ES-I3 (cell line): ENCODE measurements around the gene BORA.
"Not testable (repeated sequence)": the region's sequence is repeated elsewhere in the genome, so short reads cannot be mapped to it uniquely, and the experiment has no call there.

Experiments used
- H3K36me3 ChIP-seq: 2 replicates; pipeline ENCODE4 v1.6.1; 2013; ENCODE audit warnings: mild to moderate bottlenecking, low read length, control low read depth, moderate library complexity; ENCODE audit not compliant: insufficient read depth
- H3K4me1 ChIP-seq: 2 replicates; pipeline ENCODE4 v1.6.1; 2013; ENCODE audit warnings: mild to moderate bottlenecking, control low read depth, low read length; ENCODE audit not compliant: insufficient read depth
- H3K9ac ChIP-seq: 2 replicates; pipeline ENCODE4 v1.6.1; 2013; ENCODE audit warnings: low read depth, mild to moderate bottlenecking, low read length, moderate library complexity
- H3K9me3 ChIP-seq: 2 replicates; pipeline ENCODE4 v1.6.1; 2013; ENCODE audit warnings: mild to moderate bottlenecking, low read length, moderate library complexity; ENCODE audit not compliant: control insufficient read depth, insufficient read depth

The BORA gene

DNA sequence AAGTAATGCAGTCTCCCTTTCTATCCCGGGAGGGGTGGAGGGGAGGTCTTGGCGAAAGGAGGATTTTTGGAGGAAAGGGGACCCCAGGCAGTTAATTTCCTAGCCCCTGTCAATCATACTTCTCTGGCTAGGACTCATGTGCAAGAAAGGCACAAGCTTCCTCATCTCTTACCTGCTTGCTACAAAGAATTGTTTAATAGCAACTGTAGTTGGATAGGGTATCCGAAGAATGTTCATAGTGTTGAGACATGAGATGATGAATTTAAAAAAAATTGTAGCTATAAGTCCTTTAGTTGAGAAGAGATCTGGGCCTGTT lies 525 bp downstream of the BORA start:
- no peaks in the 10 kb centered on the region for H3K36me3 ChIP-seq
- H3K9me3 ChIP-seq: no peaks in the 10 kb centered on the region
- peak overlapping the region; percentile 92 for H3K9ac ChIP-seq
- no peaks in the 10 kb centered on the region; the same call in 1 of the 2 replicates for H3K4me1 ChIP-seq

DNA sequence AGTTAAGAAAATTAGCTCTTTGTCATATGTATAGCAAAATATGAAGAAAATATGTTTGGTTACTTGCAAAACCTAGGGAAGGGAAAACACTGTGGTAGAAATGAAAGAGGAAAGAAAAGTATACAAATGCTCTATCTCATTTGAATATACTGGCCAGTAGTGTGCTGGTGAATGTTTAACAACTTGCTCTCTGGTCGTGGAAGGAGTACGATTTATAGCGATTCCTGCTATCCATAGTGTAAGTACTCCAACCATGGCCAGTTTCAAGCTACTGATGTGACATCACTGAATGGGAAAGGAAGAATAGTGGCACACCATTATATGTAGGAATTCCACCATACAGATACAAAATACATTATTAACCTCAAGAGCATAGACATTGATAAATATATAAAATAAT lies 9.3 kb downstream of the BORA start:
- H3K9ac ChIP-seq: no peak overlapping the region
- 0 out of 2 replicates have a peak, but pooled peaks cover 10% of the 10 kb centered on the region for H3K36me3 ChIP-seq
- no peaks in the 10 kb centered on the region for H3K4me1 ChIP-seq
- no peaks in the 10 kb centered on the region for H3K9me3 ChIP-seq

DNA sequence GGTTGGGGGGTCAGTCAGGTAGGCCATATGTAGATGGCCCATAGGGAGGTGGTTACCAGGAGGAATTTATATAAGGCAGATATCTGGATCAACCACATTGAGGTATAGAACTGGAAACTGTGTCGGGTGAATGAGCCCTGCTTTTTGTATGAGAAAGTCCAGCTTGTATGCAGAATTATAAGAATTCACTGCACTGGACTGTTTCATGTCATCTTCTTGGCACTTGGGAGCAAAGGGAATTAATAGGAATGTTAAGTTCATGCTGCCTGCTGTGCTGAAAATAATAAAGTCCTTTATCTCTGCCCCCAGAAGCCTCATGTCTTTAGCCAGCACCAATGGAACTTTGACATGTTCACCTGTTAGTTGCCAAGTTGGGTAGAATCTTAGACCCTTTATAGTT lies 12.3 kb downstream of the BORA start:
- Histone ChIP-seq H3K4me1 (no peaks in the 10 kb centered on the region), H3K36me3 (0 out of 2 replicates have a peak, but pooled peaks cover 6% of the 10 kb centered on the region), H3K9me3 (no peaks in the 10 kb centered on the region), H3K9ac (no peak overlapping the region)

DNA sequence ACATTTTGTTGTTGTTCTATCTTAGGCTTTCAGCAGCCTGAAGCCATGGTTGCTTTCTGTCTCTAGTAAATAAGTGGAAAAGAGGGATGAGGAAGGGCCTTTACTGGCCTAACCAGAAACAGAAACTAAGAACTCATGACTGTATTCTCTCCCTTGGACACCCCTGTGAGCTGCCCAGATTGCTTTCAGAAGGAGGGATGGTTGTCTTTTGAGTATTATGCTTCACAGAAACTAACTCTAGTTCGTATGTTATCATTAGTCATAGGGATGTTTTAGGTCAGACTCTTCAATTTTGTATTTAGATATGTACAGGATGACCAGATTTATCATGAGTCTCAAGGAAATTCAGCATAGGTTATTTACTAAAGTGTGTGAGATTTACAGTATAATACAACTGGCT lies 17.5 kb downstream of the BORA start:
- Histone ChIP-seq H3K9me3 (no peaks in the 10 kb centered on the region), H3K9ac (no peak overlapping the region), H3K36me3 (peaks cover 16% of the 10 kb centered on the region; the same call in 1 of the 2 replicates), H3K4me1 (no peaks in the 10 kb centered on the region)

DNA sequence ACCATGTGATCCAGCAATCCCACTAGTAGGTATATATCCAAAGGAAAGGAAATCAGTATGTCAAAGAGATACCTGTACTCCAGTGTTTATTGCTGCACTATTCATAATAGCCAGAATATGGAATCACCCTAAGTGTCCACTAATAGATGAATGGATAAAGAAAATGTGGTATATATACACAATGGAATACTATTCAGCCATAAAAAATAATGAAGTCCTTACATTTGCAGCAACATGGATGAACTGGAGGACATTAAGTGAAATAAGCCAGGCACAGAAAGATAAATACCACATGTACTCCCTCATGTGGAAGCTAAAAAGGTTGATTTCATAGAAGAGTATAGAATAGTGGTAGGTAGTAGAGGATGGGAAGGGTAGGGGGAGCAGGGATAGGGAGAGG lies 23.5 kb downstream of the BORA start:
- no peaks in the 10 kb centered on the region for H3K9me3 ChIP-seq
- no peaks in the 10 kb centered on the region for H3K4me1 ChIP-seq
- no peak overlapping the region for H3K9ac ChIP-seq
- H3K36me3 ChIP-seq: peaks cover 19% of the 10 kb centered on the region; the same call in 1 of the 2 replicates

DNA sequence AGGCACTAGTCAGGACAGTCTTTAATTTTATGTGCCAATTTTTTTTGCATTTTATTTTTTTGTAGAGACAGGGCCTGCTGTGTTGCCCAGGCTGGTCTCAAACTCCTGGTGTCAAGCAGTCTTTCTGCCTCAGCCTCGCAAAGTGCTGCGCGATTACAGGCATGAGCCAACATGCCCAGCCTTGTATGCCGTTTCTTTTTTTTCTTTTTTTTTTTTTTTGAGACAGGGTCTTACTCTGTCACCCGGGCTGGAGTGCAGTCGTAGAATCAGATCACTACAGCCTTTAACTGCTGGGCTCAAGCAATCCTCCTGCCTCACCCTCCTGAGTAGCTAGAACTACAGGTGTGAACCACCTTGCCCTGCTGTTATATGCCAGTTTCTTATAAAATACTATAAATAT lies 26.4 kb downstream of the BORA start:
- H3K9me3 ChIP-seq: no peaks in the 10 kb centered on the region
- H3K9ac ChIP-seq: no peak overlapping the region
- H3K36me3 ChIP-seq: peaks cover 12% of the 10 kb centered on the region
- no peaks in the 10 kb centered on the region for H3K4me1 ChIP-seq

DNA sequence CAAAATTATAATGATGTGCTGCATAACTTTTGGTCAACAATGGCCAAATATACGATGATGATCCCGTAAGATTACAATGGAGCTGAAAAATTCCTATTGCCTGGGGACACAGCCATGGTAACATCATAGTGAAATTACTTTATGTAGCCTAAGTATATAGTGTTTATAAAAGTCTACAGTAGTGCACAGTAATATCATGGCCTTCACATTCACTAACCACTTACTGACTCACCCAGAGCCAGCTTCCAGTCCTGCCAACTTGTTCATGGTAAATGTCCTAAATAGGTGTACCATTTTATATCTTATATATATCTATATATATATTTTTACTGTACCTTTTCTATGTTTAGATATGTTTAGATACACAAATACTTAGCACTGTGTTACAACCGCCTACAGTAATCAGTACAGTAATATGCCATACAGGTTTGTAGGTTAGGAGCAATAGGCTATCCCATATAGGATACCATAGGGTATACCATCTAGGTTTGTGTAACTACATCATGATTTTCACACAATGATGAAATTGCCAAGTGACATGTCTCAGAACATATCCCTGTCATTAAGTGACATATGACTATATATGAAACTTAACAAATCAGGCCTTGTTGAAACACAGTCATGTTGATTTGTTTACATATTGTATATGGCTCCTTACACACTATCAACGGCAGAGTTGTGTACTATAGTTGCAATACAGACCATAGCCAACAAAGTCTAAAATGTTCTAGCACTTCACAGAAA lies 30.2 kb downstream of the BORA start:
- H3K4me1 ChIP-seq: no peaks in the 10 kb centered on the region
- H3K36me3 ChIP-seq: peaks cover 21% of the 10 kb centered on the region

DNA sequence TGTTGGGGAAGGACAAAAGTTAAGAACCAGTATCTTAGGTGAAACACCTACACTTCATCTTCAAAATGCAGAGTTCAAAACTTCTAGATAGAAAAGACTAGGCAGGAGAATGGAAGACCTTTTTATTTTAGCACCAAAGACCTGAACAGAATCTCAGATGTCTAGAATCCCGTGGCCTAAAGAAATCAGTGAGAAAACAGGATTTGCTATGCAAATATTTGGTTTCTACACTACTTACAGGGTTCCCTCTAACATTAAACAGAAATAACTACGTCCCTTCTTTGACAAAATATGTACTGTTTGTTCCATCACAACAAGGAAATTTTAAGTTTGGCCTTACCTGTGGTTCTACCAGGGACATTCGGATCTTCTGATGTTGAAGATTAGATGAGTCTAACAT lies 32.5 kb downstream of the BORA start:
- no peaks in the 10 kb centered on the region for H3K9me3 ChIP-seq
- peaks cover 21% of the 10 kb centered on the region for H3K36me3 ChIP-seq
- no peaks in the 10 kb centered on the region for H3K4me1 ChIP-seq
- H3K9ac ChIP-seq: no peak overlapping the region

More for the DNA sequence above, 30.2 kb downstream of the BORA start:
- H3K9ac ChIP-seq: no peak overlapping the region
- H3K9me3 ChIP-seq: no peaks in the 10 kb centered on the region

DNA sequence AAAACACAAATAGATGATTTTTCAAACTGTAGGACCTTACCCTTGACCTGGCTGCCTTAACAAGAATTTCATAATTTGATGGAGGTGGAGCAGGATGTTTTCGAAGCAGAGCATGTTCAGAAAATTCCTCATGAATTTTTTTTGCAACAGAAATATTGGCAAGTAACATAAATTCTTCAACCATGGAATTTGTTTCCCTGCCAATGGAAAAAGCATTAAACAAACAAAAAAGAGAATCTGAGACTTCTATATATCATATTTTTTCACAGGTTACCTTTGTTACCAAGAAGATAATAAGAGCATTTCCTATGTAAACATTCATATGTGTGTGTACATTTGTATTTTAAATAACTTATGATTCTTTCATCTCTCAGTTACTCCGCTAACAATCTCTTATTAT lies 35.7 kb downstream of the BORA start:
- Histone ChIP-seq H3K36me3 (peaks cover 22% of the 10 kb centered on the region), H3K9ac (no peak overlapping the region), H3K9me3 (no peaks in the 10 kb centered on the region), H3K4me1 (no peaks in the 10 kb centered on the region)

DNA sequence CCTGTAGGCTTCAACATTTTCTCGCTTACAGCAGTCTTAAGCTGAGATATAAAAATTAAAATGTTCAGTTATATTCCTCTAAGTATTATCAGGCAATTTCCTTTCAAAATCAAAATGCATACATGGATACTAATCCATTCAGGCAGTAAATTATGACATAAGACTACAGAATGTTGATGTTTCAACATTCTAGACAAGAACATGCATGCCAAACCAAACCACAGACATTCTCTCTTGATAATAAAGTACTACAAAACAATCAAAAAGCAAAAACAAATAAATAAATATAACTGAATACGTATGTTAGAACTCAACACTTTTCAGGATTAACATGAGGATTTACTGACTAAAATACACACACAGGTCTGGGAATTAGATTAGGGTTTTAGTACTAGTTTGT lies 46.3 kb downstream of the BORA start:
- Histone ChIP-seq H3K4me1 (no peaks in the 10 kb centered on the region), H3K36me3 (peaks cover 37% of the 10 kb centered on the region), H3K9me3 (no peaks in the 10 kb centered on the region), H3K9ac (no peak overlapping the region)

DNA sequence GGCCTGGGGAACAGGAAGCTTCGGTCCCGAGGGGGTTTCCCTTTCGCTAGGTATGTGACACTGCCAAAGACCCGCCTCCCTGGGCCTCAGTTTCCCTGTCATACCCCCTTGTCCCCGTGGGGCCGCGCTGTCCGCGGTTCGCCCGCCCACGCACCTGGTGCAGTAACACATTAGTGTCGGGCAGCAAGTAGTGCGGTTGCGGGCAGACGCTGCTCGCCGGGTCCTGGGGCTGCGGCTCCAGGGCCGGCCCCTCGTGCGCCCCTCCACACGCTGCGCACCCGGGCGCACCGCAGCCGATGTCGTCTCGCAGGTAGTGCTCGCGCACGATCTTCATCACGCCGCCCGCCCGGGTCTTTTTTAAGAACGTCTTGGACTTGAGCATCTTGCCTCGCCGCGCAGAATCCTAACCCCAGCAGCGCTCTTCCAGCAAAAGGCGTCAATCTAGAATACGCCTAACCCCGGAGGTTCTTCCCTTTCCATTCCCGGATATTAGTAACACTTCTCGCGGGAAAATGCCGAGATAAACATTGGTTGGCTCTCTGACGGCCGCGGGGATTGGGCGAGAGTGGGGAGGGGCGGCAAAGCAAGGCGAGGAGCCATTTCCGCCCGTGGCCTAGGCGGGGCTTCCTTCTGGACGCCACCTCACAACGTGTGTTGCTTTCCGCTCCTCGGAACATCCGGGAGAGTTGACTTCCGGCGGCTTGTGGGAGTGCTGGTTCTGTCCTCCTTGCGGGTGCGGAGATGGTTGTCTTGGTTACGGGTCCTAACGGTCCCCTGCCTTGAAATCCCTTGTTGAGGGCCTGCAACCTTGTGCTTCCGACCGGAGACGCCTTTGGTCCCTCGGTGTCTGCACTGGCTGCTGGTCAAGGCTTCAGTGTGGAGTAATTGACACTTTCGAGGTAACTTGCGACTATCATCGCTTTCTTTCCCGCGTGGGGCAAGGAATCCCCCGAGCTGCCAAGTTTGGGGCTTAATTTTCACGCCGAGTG lies 54.0 kb downstream of the BORA start, which contains the start of the genes DIS3 and PIBF1:
Gene DIS3, minus strand, starts transcription at position 450 of the 989 bp plus-strand sequence. Its CDS starts 68 bp downstream, at position 382.
Gene PIBF1, plus strand, starts transcription at position 683 of the 989 bp plus-strand sequence. CDS start 1,337 bp downstream, outside the sequence.
- Histone ChIP-seq H3K36me3 (peaks cover 10% of the 10 kb centered on the region; the same call in 1 of the 2 replicates), H3K4me1 (no peaks in the 10 kb centered on the region), H3K9ac (peak within 1 kb of the TSS; percentile 76), H3K9me3 (no peaks in the 10 kb centered on the region)

DNA sequence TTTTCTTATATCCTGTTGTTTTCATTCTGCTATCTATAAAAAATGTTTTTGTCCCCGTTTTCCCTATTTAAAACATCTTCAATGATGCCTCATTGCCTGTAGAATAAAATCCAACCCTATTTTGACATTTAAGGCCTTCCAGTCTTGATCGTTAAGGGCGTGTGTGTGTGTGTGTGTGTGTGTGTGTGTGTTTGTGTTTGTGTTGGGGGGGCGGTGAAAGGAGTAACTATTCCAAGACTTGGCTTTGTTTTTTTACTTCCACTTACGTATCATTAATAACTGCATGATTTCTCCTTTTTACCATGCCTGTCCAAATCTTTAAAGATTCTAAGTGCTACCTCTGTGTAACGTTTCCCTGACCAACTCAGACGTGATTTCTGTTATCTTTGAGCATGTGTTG lies 55.0 kb downstream of the BORA start:
- H3K9me3 ChIP-seq: no peaks in the 10 kb centered on the region
- H3K4me1 ChIP-seq: no peaks in the 10 kb centered on the region
- H3K36me3 ChIP-seq: peaks cover 5% of the 10 kb centered on the region; the same call in 1 of the 2 replicates
- H3K9ac ChIP-seq: peak overlapping the region; percentile 76

DNA sequence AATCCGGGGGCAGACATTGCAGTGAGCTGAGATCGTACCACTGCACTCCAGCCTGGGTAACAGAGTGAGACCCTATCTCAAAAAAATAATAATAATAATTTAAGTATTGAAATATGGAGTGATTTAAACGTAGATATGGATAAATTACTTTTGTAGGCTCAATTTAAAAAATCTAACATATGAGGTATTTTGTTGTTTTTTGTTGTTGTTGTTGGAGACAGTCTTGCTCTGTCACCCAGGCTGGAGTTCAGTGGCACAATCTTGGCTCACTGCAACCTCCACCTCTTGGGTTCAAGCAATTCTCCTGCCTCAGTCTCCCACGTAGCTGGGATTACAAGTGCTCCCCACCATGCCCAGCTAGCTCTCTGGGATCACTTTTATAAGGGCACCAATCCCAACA lies 57.0 kb downstream of the BORA start:
- H3K9ac ChIP-seq, H3K9me3 ChIP-seq, H3K4me1 ChIP-seq, H3K36me3 ChIP-seq: not testable (repeated sequence)

DNA sequence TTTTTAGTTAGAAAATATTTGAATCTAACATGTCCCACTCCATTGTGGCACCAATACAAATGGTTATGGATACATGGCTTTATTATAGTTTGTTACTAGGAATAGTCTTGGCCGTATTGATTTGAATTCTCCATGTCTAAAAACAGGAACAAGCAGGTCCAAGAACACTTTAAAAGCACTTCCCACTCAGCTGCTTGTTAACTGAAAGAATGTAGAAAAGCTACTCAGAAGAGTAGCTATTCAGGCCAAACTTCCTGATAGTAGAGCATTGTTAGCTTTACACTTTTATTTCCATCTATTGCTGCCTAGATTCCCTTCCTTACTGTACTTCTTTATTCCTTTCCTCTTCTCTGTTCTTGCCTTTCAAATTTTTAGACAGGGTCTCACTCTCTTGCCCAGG lies 61.1 kb downstream of the BORA start:
- Histone ChIP-seq H3K9me3 (no peaks in the 10 kb centered on the region), H3K4me1 (no peaks in the 10 kb centered on the region), H3K36me3 (0 out of 2 replicates have a peak, but pooled peaks cover 4% of the 10 kb centered on the region), H3K9ac (no peak overlapping the region)
